Astrocyte (in vitro differentiated cells and primary cell): Measurements from ENCODE around the gene TIA1. TPM values are rescaled to one million over a fixed set of nuclear protein-coding genes. Genes with fewer than 3 reads are reported as not detected.
"Not testable (repeated sequence)": the region's sequence is repeated elsewhere in the genome, so short reads cannot be mapped to it uniquely, and the experiment has no call there.

Source experiments
- DNase-seq: peaks from one replicate; pipeline ENCODE4 v3.0.0-alpha.2; 2010; ENCODE audit warnings: low read depth
- FAIRE-seq: peaks from 2 replicates; lab custom pipeline; 2011; peaks lifted over from hg19 to GRCh38; lab: Jason Lieb, UNC
- H2AFZ ChIP-seq: 2 replicates; pipeline ENCODE4 v1.6.0; 2012; ENCODE audit warnings: low read depth, low read length, inconsistent platforms
- H3K27ac ChIP-seq: 2 replicates; pipeline ENCODE4 v1.5.1; 2011; ENCODE audit warnings: low read depth, low read length, inconsistent platforms
- H3K27me3 ChIP-seq: 2 replicates; pipeline ENCODE4 v1.6.0; 2011; ENCODE audit warnings: low read length, inconsistent platforms; ENCODE audit not compliant: insufficient read depth
- H3K36me3 ChIP-seq: 2 replicates; pipeline ENCODE4 v1.5.1; 2011; ENCODE audit warnings: low read length, inconsistent platforms; ENCODE audit not compliant: insufficient read depth
- H3K4me1 ChIP-seq: 2 replicates; pipeline ENCODE4 v1.5.1; 2011; ENCODE audit warnings: low read length, inconsistent platforms; ENCODE audit not compliant: insufficient read depth
- H3K4me2 ChIP-seq: 2 replicates; pipeline ENCODE4 v1.6.0; 2012; ENCODE audit warnings: low read length, inconsistent platforms
- H3K4me3 ChIP-seq: 2 replicates; pipeline ENCODE4 v1.5.1; 2011; ENCODE audit warnings: low read depth, mild to moderate bottlenecking, low read length, inconsistent platforms; ENCODE audit not compliant: insufficient read depth
- H3K79me2 ChIP-seq: 2 replicates; pipeline ENCODE4 v1.6.0; 2012; ENCODE audit warnings: mild to moderate bottlenecking, low read length, inconsistent platforms; ENCODE audit not compliant: insufficient read depth
- H3K9ac ChIP-seq: 2 replicates; pipeline ENCODE4 v1.6.0; 2012; ENCODE audit warnings: mild to moderate bottlenecking, low read length, inconsistent platforms
- H3K9me3 ChIP-seq: 2 replicates; pipeline ENCODE4 v1.5.1; 2012; ENCODE audit warnings: low read depth, mild to moderate bottlenecking, low read length, inconsistent platforms; ENCODE audit not compliant: insufficient read depth
- H4K20me1 ChIP-seq: 2 replicates; pipeline ENCODE4 v1.6.0; 2012; ENCODE audit warnings: low read length, inconsistent platforms; ENCODE audit not compliant: insufficient read depth
- H3K27ac Mint-ChIP-seq: one replicate; pipeline ENCODE4 v1.8.0; 2021; ENCODE audit warnings: mild to moderate bottlenecking, mixed read lengths; ENCODE audit not compliant: unreplicated experiment
- H3K27me3 Mint-ChIP-seq: one replicate; pipeline ENCODE4 v1.8.0; 2021; ENCODE audit warnings: low read depth, mixed read lengths; ENCODE audit not compliant: unreplicated experiment
- H3K36me3 Mint-ChIP-seq: one replicate; pipeline ENCODE4 v1.8.0; 2021; ENCODE audit warnings: low read depth, mixed read lengths; ENCODE audit not compliant: unreplicated experiment
- H3K4me1 Mint-ChIP-seq: one replicate; pipeline ENCODE4 v1.8.0; 2021; ENCODE audit warnings: low read depth, mixed read lengths; ENCODE audit not compliant: unreplicated experiment
- H3K4me3 Mint-ChIP-seq: one replicate; pipeline ENCODE4 v1.8.0; 2021; ENCODE audit warnings: mild to moderate bottlenecking, moderate library complexity, mixed read lengths; ENCODE audit not compliant: unreplicated experiment
- H3K9me3 Mint-ChIP-seq: one replicate; pipeline ENCODE4 v1.8.0; 2021; ENCODE audit warnings: mild to moderate bottlenecking, mixed read lengths; ENCODE audit not compliant: unreplicated experiment
- EZH2 ChIP-seq: IDR thresholded peaks from 2 replicates; pipeline ENCODE4 v1.6.1; 2012; ENCODE audit warnings: mild to moderate bottlenecking, low read length, inconsistent platforms; ENCODE audit not compliant: insufficient read depth
- total RNA-seq: library from RNA; stranded (reverse); gene quantifications from 2 replicates; pipeline ENCODE4 v1.2.1, GENCODE V29; 2021
- TF ChIP-seq, protein P1 (sequence below): IDR thresholded peaks from 2 replicates; pipeline ENCODE4 v1.5.1; 2011; ENCODE audit warnings: low read depth, mild to moderate bottlenecking, inconsistent platforms, low read length, moderate library complexity; ENCODE audit not compliant: insufficient read depth

Gene TIA1
- total RNA-seq, 1 donor from 2014 or later, result 104 TPM

DNA sequence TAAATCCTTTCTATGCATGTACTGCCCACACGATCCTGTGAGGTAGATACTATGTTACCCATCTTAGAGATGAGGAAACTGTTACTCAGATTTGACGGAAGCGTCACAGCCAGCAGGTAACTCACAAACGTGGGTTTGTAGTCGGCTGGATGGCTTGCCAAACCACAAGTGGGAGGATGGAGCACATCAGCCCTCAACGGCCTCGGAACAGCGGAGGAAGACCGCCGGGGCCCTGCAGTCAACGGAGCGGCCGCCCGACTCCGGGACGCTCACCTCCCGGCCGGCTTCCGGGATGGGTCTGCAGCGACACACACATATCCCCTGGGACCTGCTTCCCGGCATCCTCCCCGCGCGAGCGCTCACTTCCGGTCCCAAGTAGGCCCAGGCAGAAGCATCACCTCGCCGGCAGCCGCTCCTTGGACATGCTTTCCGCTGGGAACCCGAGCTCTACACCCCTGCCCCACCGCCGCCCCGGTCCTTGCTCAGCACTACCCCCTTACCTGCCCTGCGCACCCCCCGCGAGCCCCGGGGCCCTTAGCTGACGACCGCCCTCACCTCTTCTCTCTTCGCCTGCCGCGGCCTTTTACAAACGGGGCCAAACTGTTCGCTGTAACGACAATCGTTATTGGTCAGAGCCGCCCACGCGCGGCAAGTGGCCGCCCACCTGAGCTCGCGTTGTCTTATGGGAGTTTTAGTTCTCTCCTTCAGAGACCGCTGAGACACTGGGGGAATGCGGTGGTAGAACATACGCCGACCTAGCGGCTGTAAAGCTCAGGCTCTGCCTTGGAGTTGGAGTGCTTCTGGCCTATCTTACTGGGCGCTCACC, 57.8 kb downstream of the TIA1 start, which contains the start of gene C2orf42:
C2orf42 (minus strand) TSS at position 602 of the 826 bp plus-strand sequence. CDS start 9,034 bp downstream, outside the sequence.
- TF ChIP-seq, protein P1, sequence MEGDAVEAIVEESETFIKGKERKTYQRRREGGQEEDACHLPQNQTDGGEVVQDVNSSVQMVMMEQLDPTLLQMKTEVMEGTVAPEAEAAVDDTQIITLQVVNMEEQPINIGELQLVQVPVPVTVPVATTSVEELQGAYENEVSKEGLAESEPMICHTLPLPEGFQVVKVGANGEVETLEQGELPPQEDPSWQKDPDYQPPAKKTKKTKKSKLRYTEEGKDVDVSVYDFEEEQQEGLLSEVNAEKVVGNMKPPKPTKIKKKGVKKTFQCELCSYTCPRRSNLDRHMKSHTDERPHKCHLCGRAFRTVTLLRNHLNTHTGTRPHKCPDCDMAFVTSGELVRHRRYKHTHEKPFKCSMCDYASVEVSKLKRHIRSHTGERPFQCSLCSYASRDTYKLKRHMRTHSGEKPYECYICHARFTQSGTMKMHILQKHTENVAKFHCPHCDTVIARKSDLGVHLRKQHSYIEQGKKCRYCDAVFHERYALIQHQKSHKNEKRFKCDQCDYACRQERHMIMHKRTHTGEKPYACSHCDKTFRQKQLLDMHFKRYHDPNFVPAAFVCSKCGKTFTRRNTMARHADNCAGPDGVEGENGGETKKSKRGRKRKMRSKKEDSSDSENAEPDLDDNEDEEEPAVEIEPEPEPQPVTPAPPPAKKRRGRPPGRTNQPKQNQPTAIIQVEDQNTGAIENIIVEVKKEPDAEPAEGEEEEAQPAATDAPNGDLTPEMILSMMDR, result no peak
- no peak for TF ChIP-seq EZH2
- FAIRE-seq (no peak), DNase-seq (peak; percentile 97)
- Histone ChIP-seq H3K9me3 (no peaks in the 10 kb centered on the region), H3K79me2 (no peaks in the 10 kb centered on the region), H3K9ac (peak within 1 kb of the TSS; percentile 90), H2AFZ (peak within 1 kb of the TSS; percentile 88), H4K20me1 (no peaks in the 10 kb centered on the region), H3K4me1 (peaks cover 5% of the 10 kb centered on the region), H3K27ac (peak within 1 kb of the TSS; percentile 92), H3K27me3 (no peaks in the 10 kb centered on the region), H3K36me3 (no peaks in the 10 kb centered on the region), H3K4me2 (peak within 1 kb of the TSS; percentile 86), H3K4me3 (peak within 1 kb of the TSS; percentile 85)
- H3K27me3 Mint-ChIP-seq, result no peaks in the 10 kb centered on the region
- peak within 1 kb of the TSS; percentile 93 for H3K4me3 Mint-ChIP-seq
- peaks cover 11% of the 10 kb centered on the region for H3K4me1 Mint-ChIP-seq
- H3K9me3 Mint-ChIP-seq, result no peaks in the 10 kb centered on the region
- H3K36me3 Mint-ChIP-seq, result no peaks in the 10 kb centered on the region
- H3K27ac Mint-ChIP-seq, result peak within 1 kb of the TSS; percentile 100

DNA sequence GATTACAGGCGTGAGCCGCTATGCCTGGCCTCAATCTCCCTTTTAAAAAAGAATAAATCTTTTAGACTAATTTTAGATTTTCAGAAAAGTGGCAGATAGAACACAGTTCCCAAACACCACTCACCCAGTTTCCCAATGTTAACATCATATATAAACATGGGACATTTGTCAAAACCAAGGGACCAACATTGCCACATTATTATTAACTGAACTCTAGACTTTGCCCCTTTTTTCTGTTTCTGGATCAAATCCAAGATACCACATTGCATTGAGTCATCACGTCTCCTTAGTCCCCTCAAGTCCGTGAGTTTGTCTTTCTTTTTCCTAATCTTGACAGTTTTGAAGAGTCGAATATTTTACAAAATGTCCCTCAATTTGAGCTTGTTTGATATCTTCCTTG, 60.0 kb downstream of the TIA1 start:
- H3K4me3 Mint-ChIP-seq, result peak overlapping the region; percentile 11
- H3K27ac Mint-ChIP-seq, result peak overlapping the region; percentile 5
- Histone ChIP-seq H3K27ac (no peak overlapping the region), H3K4me1 (peaks cover 5% of the 10 kb centered on the region), H3K9ac (no peak overlapping the region), H3K4me3 (no peak overlapping the region), H3K4me2 (no peak overlapping the region), H4K20me1 (no peaks in the 10 kb centered on the region), H3K27me3 (no peaks in the 10 kb centered on the region), H2AFZ (no peak overlapping the region), H3K36me3 (no peaks in the 10 kb centered on the region), H3K79me2 (no peaks in the 10 kb centered on the region), H3K9me3 (no peaks in the 10 kb centered on the region)
- H3K9me3 Mint-ChIP-seq, result no peaks in the 10 kb centered on the region
- H3K36me3 Mint-ChIP-seq, result no peaks in the 10 kb centered on the region
- no peak for FAIRE-seq
- DNase-seq, result no peak
- TF ChIP-seq, protein P1, result no peak
- no peak for TF ChIP-seq EZH2
- H3K27me3 Mint-ChIP-seq, result no peaks in the 10 kb centered on the region
- H3K4me1 Mint-ChIP-seq, result peaks cover 11% of the 10 kb centered on the region

DNA sequence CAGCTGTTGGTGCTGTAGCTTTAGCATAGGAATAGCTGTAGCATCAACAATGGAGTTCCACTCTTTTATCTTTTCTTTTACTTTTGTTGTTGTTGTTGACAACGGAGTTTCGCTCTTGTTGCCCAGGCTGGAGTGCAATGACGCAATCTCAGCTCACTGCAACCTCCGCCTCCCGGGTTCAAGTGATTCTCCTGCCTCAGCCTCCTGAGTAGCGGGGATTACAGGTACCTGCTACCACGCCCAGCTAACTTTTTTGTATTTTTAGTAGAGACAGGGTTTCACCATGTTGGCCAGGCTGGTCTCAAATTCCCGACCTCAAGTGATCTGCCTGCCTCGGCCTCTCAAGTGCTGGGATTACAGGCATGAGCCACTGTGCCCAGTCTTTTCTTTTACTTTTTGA, 61.3 kb downstream of the TIA1 start:
- H3K27ac ChIP-seq, H3K4me3 ChIP-seq, H3K9ac ChIP-seq, H3K4me1 ChIP-seq, H3K4me1 Mint-ChIP-seq, H4K20me1 ChIP-seq, H3K9me3 ChIP-seq, H3K4me2 ChIP-seq, DNase-seq, H2AFZ ChIP-seq, FAIRE-seq, H3K27me3 ChIP-seq, H3K36me3 Mint-ChIP-seq, H3K27ac Mint-ChIP-seq, H3K79me2 ChIP-seq, H3K36me3 ChIP-seq, H3K9me3 Mint-ChIP-seq, H3K27me3 Mint-ChIP-seq, H3K4me3 Mint-ChIP-seq: not testable (repeated sequence)
